ENCODE results near the gene MYO10.
A peak's percentile ranks its signal among the peaks of the same experiment; 100 is the strongest.

Gene MYO10

GRCh38 chr5:16936150-16936988 lies at the start of gene MYO10 (continued):
- TF ChIP-seq ZNF148 (tag by site-specific recombination; IDR thresholded peaks at IDR 0.05; ENCODE audit: borderline replicate concordance) (no peak), ZNF23 (tag by site-specific recombination; IDR thresholded peaks at IDR 0.05; ENCODE audit: borderline replicate concordance) (no peak), ZNF423 (tag by site-specific recombination; IDR thresholded peaks at IDR 0.05) (no peak), ZNF184 (tag by site-specific recombination; IDR thresholded peaks at IDR 0.05) (no peak), ZNF645 (tag by site-specific recombination; IDR thresholded peaks at IDR 0.05) (no peak), ZNF623 (tag by site-specific recombination; IDR thresholded peaks at IDR 0.05) (no peak), HIC1 (tag by site-specific recombination; IDR thresholded peaks at IDR 0.05) (no peak), SP2 (tag by site-specific recombination; IDR thresholded peaks at IDR 0.05) (peak; percentile 47), ZNF211 (tag by site-specific recombination; IDR thresholded peaks at IDR 0.05; ENCODE audit: low read depth) (no peak), ZNF174 (tag by site-specific recombination; IDR thresholded peaks at IDR 0.05) (no peak), ZBTB6 (tag by site-specific recombination; IDR thresholded peaks at IDR 0.05) (no peak), ZNF701 (tag by site-specific recombination; IDR thresholded peaks at IDR 0.05) (no peak), ZNF302 (tag by site-specific recombination; IDR thresholded peaks at IDR 0.05; ENCODE audit: low read depth) (no peak), PRDM4 (tag by site-specific recombination; IDR thresholded peaks at IDR 0.05) (no peak; the same call in 1 of the 2 replicates), ZNF391 (tag by site-specific recombination; IDR thresholded peaks at IDR 0.05; ENCODE audit: borderline replicate concordance, low read depth) (no peak), ZNF223 (tag by site-specific recombination; IDR thresholded peaks at IDR 0.05) (no peak), OSR2 (tag by site-specific recombination; IDR thresholded peaks at IDR 0.05) (peak; percentile 68), ZNF221 (tag by site-specific recombination; IDR thresholded peaks at IDR 0.05; ENCODE audit: borderline replicate concordance) (no peak), ZNF518A (tag by site-specific recombination; conservative IDR thresholded peaks at IDR 0.05; ENCODE audit: low read depth) (no peak), YY2 (tag by site-specific recombination; IDR thresholded peaks at IDR 0.05) (no peak), ZNF704 (tag by site-specific recombination; IDR thresholded peaks at IDR 0.05) (no peak), MYNN (tag by site-specific recombination; IDR thresholded peaks at IDR 0.05; ENCODE audit: borderline replicate concordance) (no peak), ZNF585B (tag by site-specific recombination; IDR thresholded peaks at IDR 0.05) (no peak)
